ENCODE data around the gene ZNF217.

GRCh38 chr20:53535878-53536277, 57.8 kb downstream of the ZNF217 start:
- TF ChIP-seq TAF1 (IDR thresholded peaks at IDR 0.05; ENCODE audit: low read depth) (no peak), MAX (IDR thresholded peaks at IDR 0.05) (no peak), FOXM1 (IDR thresholded peaks at IDR 0.05; ENCODE audit: borderline replicate concordance, low read depth) (no peak), YY1 (IDR thresholded peaks at IDR 0.05; ENCODE audit: low read depth) (no peak), EP300 (IDR thresholded peaks at IDR 0.05; ENCODE audit: borderline replicate concordance) (no peak)

Data from Ishikawa (cell line).